GM12878 (cell line): ENCODE measurements around the gene ZNF451. TPM values are rescaled to one million over a fixed set of nuclear protein-coding genes. Genes with fewer than 3 reads are reported as not detected.

Experiments
- ATAC-seq: fragments of 200-7000 bp; cut with Tn5 transposase; 3 replicates; pipeline ENCODE4 v1.9.1; 2020; ENCODE audit warnings: mild to moderate bottlenecking, moderate library complexity
- BruUV-seq: library from RNA; stranded (reverse); fragments of 400-500 nt; replicated peaks from 2 replicates; lab custom pipeline; 2021; lab: Mats Ljungman, UMichigan
- CTCF ChIA-PET: fragments of 300-600 bp; sonication (Branson Sonifier 250); formaldehyde crosslinking; extraction: SDS; loops from one replicate; lab custom pipeline; 2021; ENCODE audit warnings: inconsistent platforms; lab: Yijun Ruan, JAX
- POLR2A ChIA-PET: fragments of 350-600 bp; formaldehyde crosslinking; extraction: SDS; loops from one replicate; lab custom pipeline; 2021; ENCODE audit warnings: inconsistent platforms; lab: Charles Lee
- RAD21 ChIA-PET: fragments of 300-600 bp; sonication (Branson Sonifier 250); formaldehyde crosslinking; loops from one replicate; lab custom pipeline; 2023; ENCODE audit warnings: antibody characterized with exemption; ENCODE audit not compliant: unreplicated experiment; lab: Charles Lee
- SMC1A ChIA-PET: fragments of 300-600 bp; sonication (Branson Sonifier 250); formaldehyde crosslinking; loops from one replicate; lab custom pipeline; 2023; ENCODE audit not compliant: unreplicated experiment, uncharacterized antibody; lab: Charles Lee
- DNase-seq: peaks from one replicate; pipeline ENCODE4 v3.0.0-alpha.2; 2011; ENCODE audit warnings: low read depth, low spot score
- FAIRE-seq: peaks from 3 replicates; lab custom pipeline; 2011; peaks lifted over from hg19 to GRCh38; lab: Jason Lieb, UNC
- H2AFZ ChIP-seq: 2 replicates; pipeline ENCODE4 v1.6.0; 2011; ENCODE audit warnings: low read depth, low read length, control low read depth; ENCODE audit not compliant: control insufficient read depth
- H3K27ac ChIP-seq: 2 replicates; pipeline ENCODE4 v1.5.1; 2011; ENCODE audit warnings: control low read depth; ENCODE audit not compliant: control insufficient read depth, insufficient read depth
- H3K27me3 ChIP-seq, 2 experiments: replicated peaks in 1 of 2; 2 replicates each; pipeline versions ENCODE4 v1.6.0 to v1.6.1; 2011; ENCODE audit warnings: low read length in 1 of 2; ENCODE audit not compliant: control insufficient read depth in 2 of 2, insufficient read depth in 2 of 2
- H3K36me3 ChIP-seq, 2 experiments: 2 replicates each; pipeline ENCODE4 v1.5.1; 2011; ENCODE audit warnings: low read length in 1 of 2; ENCODE audit not compliant: control insufficient read depth in 2 of 2, insufficient read depth in 2 of 2
- H3K4me1 ChIP-seq: 2 replicates; pipeline ENCODE4 v1.6.1; 2011; ENCODE audit warnings: mild to moderate bottlenecking, low read length, moderate library complexity, mixed read lengths; ENCODE audit not compliant: control insufficient read depth, insufficient read depth
- H3K4me2 ChIP-seq: 2 replicates; pipeline ENCODE4 v1.6.0; 2011; ENCODE audit warnings: control low read depth; ENCODE audit not compliant: control insufficient read depth, insufficient read depth
- H3K4me3 ChIP-seq: fragments of 200-600 bp; sonication (generic); 2 replicates; pipeline ENCODE4 v1.5.1; 2016
- H3K79me2 ChIP-seq: 2 replicates; pipeline ENCODE4 v1.6.0; 2011; ENCODE audit warnings: low read length; ENCODE audit not compliant: control insufficient read depth, insufficient read depth
- H3K9ac ChIP-seq: 2 replicates; pipeline ENCODE4 v1.8.0; 2011; ENCODE audit warnings: low read length, control low read depth, mixed read lengths; ENCODE audit not compliant: control insufficient read depth, insufficient read depth
- H3K9me3 ChIP-seq: replicated peaks from 3 replicates; pipeline ENCODE4 v1.5.1; 2011; ENCODE audit warnings: mild to moderate bottlenecking, low read length; ENCODE audit not compliant: control insufficient read depth, insufficient read depth
- H4K20me1 ChIP-seq: 2 replicates; pipeline ENCODE4 v1.6.0; 2011; ENCODE audit not compliant: control insufficient read depth, insufficient read depth
- MEF2B ChIP-seq: fragments of 450-650 bp; IDR thresholded peaks from 2 replicates; pipeline ENCODE4 v1.6.1; 2018; ENCODE audit warnings: mild to moderate bottlenecking, moderate library complexity; ENCODE audit not compliant: partially characterized antibody, poor library complexity, severe bottlenecking
- RAD21 ChIP-seq: IDR thresholded peaks from 2 replicates; pipeline ENCODE4 v1.6.1; 2011; ENCODE audit warnings: mild to moderate bottlenecking, low read depth, low read length, moderate library complexity; ENCODE audit not compliant: insufficient read depth
- RCOR1 ChIP-seq: conservative IDR thresholded peaks from 2 replicates; pipeline ENCODE4 v1.6.1; 2012; ENCODE audit warnings: low read depth, low read length, improper control_type of control experiment
- WGBS: methylation state at CpG from one replicate; pipeline ENCODE4 v1.1.6; 2016; ENCODE audit warnings: low lambda C conversion rate; ENCODE audit not compliant: insufficient replicate concordance, insufficient coverage; ENCODE audit errors: missing lambda C conversion rate; 5-methylcytosine and 5-hydroxymethylcytosine counted together
- in situ Hi-C: fragments of 300-500 bp; cut with MboI; formaldehyde crosslinking; loops from 9 replicates; pipeline ENCODE4 v1.14.3; 2018; ENCODE audit warnings: mixed read lengths
- intact Hi-C: fragments of 100-400 bp; cut with micrococcal nuclease; formaldehyde crosslinking; loops from one replicate; pipeline ENCODE4 v1.14.2; 2022; ENCODE audit not compliant: unreplicated experiment
- polyA plus RNA-seq, 11 experiments: library from polyadenylated mRNA; depleted of rRNA in 4 of 11; unstranded in 6 of 11; stranded (reverse) in 5 of 11; fragments of >200 nt; fragmentation: Nextera tagmentation in 4 of 11; fragmentation: Illumina TruSeq in 1 of 11; extraction: Ambion mirVana in 4 of 11; extraction: Trizol in 1 of 11; gene quantifications; 1 replicate in 1 of 11; 2 replicates in 10 of 11; pipeline versions ENCODE4 v1.2.1 to v1.2.3, GENCODE V29; 2011 to 2016; ENCODE audit warnings: inconsistent platforms in 2 of 11, missing spikeins in 2 of 11, low read depth in 1 of 11
- total RNA-seq, 4 experiments: library from RNA; depleted of rRNA in 3 of 4; stranded (reverse); fragments of >200 nt in 3 of 4; fragmentation: Illumina TruSeq in 1 of 4; extraction: Trizol in 1 of 4; gene quantifications; 2 replicates each; pipeline versions ENCODE4 v1.2.1 to v1.2.3, GENCODE V29; 2013 to 2021
- TF ChIP-seq, protein P1 (sequence below): fragments of 450-650 bp; formaldehyde crosslinking; IDR thresholded peaks from 2 replicates; pipeline ENCODE4 v1.4.0; 2020; ENCODE audit warnings: mild to moderate bottlenecking, moderate library complexity

The ZNF451 gene
- total and polyA plus RNA-seq, 10 of the 15 experiments (the other 5 are each of a cell fraction or from before 2014, with no cell fraction given), result 6.5 to 44.4 (median 23.8) TPM

DNA sequence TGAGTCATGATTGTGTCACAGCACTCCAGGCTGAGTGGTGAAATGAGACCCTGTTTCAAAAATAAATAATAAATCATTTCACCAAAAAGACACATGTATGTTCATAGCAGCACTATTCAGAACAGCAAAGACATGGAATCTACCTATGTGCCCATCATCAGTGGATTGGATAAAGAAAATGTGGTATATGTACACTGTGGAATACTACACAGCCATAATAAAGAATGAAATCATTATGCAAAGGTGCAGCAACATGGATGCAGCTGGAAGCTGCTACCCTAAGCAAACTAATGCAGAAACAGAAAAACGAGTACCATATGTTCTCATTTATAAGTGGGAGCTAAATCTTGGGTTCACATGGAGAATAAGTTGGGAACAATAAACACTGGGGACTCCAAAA, 33.1 kb downstream of the ZNF451 start:
- ATAC-seq (no peak), DNase-seq (no peak), FAIRE-seq (no peak)
- CTCF ChIA-PET, result no interaction called here
- RAD21 ChIA-PET, result interaction anchor here (1.1 kb wide), 1 partner anchor 193 kb away, joined by 3 read pairs; no protein-coding TSS in a partner anchor
- in situ Hi-C loops (no loop called here), intact Hi-C loops (no loop called here)
- H3K27me3 ChIP-seq, result no peaks in the 10 kb centered on the region
- no peak overlapping the region for H3K9ac ChIP-seq
- POLR2A ChIA-PET, result interaction anchor here (1.3 kb wide), 1 partner anchor 9 kb away, joined by 3 read pairs; no protein-coding TSS in a partner anchor
- no peak overlapping the region for H2AFZ ChIP-seq
- H3K27ac ChIP-seq, result no peak overlapping the region
- no peak overlapping the region for H3K4me3 ChIP-seq
- no peaks in the 10 kb centered on the region; the same call in 1 of the 2 replicates for H3K79me2 ChIP-seq
- H3K9me3 ChIP-seq, result peaks cover 2% of the 10 kb centered on the region; the same call in 2 of the 3 replicates
- no peaks in the 10 kb centered on the region for H4K20me1 ChIP-seq
- SMC1A ChIA-PET, result no interaction called here
- H3K4me1 ChIP-seq, result no peaks in the 10 kb centered on the region
- no peak overlapping the region for H3K4me2 ChIP-seq
- TF ChIP-seq, protein P1, sequence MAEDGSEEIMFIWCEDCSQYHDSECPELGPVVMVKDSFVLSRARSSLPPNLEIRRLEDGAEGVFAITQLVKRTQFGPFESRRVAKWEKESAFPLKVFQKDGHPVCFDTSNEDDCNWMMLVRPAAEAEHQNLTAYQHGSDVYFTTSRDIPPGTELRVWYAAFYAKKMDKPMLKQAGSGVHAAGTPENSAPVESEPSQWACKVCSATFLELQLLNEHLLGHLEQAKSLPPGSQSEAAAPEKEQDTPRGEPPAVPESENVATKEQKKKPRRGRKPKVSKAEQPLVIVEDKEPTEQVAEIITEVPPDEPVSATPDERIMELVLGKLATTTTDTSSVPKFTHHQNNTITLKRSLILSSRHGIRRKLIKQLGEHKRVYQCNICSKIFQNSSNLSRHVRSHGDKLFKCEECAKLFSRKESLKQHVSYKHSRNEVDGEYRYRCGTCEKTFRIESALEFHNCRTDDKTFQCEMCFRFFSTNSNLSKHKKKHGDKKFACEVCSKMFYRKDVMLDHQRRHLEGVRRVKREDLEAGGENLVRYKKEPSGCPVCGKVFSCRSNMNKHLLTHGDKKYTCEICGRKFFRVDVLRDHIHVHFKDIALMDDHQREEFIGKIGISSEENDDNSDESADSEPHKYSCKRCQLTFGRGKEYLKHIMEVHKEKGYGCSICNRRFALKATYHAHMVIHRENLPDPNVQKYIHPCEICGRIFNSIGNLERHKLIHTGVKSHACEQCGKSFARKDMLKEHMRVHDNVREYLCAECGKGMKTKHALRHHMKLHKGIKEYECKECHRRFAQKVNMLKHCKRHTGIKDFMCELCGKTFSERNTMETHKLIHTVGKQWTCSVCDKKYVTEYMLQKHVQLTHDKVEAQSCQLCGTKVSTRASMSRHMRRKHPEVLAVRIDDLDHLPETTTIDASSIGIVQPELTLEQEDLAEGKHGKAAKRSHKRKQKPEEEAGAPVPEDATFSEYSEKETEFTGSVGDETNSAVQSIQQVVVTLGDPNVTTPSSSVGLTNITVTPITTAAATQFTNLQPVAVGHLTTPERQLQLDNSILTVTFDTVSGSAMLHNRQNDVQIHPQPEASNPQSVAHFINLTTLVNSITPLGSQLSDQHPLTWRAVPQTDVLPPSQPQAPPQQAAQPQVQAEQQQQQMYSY (CRISPR knock-in tag), result no peak
- TF ChIP-seq MEF2B (no peak), RCOR1 (no peak), RAD21 (no peak)
- 95% methylated on average over 1 of the region's 1 CpG for WGBS
- H3K36me3 ChIP-seq, result no peaks in the 10 kb centered on the region; a peak in 1 of 4 replicates
- no TSS peak for BruUV-seq
